ENCODE measurements around the gene FOXJ2. TPM values are rescaled to one million over a fixed set of nuclear protein-coding genes. Genes with fewer than 3 reads are reported as not detected.

Gene FOXJ2
- total and polyA plus RNA-seq, 2 donors from 2014 or later: 4.4 to 17.0 TPM

- Histone ChIP-seq H3K4me3 (ENCODE audit: low read length in 3 of 3) (peak overlapping the region; percentile 8 to 48 (median 39)), H3K9ac (ENCODE audit: low read length in 3 of 3) (peak overlapping the region in 1 of 3 donors; percentile 17), H3K4me1 (ENCODE audit: control insufficient read depth in 2 of 3, insufficient read depth in 2 of 3, low read depth in 1 of 3, low read length in 3 of 3) (peaks cover 6 to 44% (median 31%) of the 10 kb centered on the region in 3 donors), H3K27me3 (ENCODE audit: control insufficient read depth, insufficient read depth, low read length) (no peaks in the 10 kb centered on the region), H3K27ac (ENCODE audit: low read depth in 2 of 2, low read length in 2 of 2) (peak overlapping the region; percentile 16 to 65), H3K9me3 (ENCODE audit: control insufficient read depth in 2 of 3, insufficient read depth in 1 of 3, low read length in 3 of 3) (no peaks in the 10 kb centered on the region), H3K36me3 (ENCODE audit: control insufficient read depth in 2 of 3, insufficient read depth in 3 of 3, low read length in 3 of 3) (peaks cover 4 to 19% (median 7%) of the 10 kb centered on the region in 3 donors)
- FAIRE-seq (no peak), DNase-seq (peak; percentile 80 to 86 (median 85))
- TF ChIP-seq CTCF (IDR thresholded peaks at IDR 0.05; ENCODE audit: borderline replicate concordance, extremely low read depth, insufficient read depth): no peak
- intact Hi-C loops (cut with DNase I): no loop called here
Observed at GRCh38 chr12:8038659-8039114, 6.2 kb downstream of the FOXJ2 start.

- H3K27ac ChIP-seq (ENCODE audit: low read depth in 2 of 2, low read length in 2 of 2): no peak overlapping the region
- no peak for TF ChIP-seq CTCF (IDR thresholded peaks at IDR 0.05; ENCODE audit: borderline replicate concordance, extremely low read depth, insufficient read depth)
- DNase-seq: no peak
- H3K9me3 ChIP-seq (ENCODE audit: control insufficient read depth in 2 of 3, insufficient read depth in 1 of 3, low read length in 3 of 3): no peaks in the 10 kb centered on the region
- no peak overlapping the region for H3K4me3 ChIP-seq (ENCODE audit: low read length in 3 of 3)
- peaks cover 4 to 26% (median 19%) of the 10 kb centered on the region in 3 donors for H3K4me1 ChIP-seq (ENCODE audit: control insufficient read depth in 2 of 3, insufficient read depth in 2 of 3, low read depth in 1 of 3, low read length in 3 of 3)
- H3K36me3 ChIP-seq (ENCODE audit: control insufficient read depth in 2 of 3, insufficient read depth in 3 of 3, low read length in 3 of 3): peaks cover 4 to 21% (median 16%) of the 10 kb centered on the region in 3 donors
- H3K9ac ChIP-seq (ENCODE audit: low read length in 3 of 3): no peak overlapping the region
- no peaks in the 10 kb centered on the region for H3K27me3 ChIP-seq (ENCODE audit: control insufficient read depth, insufficient read depth, low read length)
- no peak for FAIRE-seq
- intact Hi-C loops (cut with DNase I): no loop called here
Observed at GRCh38 chr12:8040791-8041190, 8.3 kb downstream of the FOXJ2 start.

- peaks cover 10 to 63% (median 33%) of the 10 kb centered on the region in 3 donors for H3K36me3 ChIP-seq (ENCODE audit: control insufficient read depth in 2 of 3, insufficient read depth in 3 of 3, low read length in 3 of 3)
- peak; percentile 82 for TF ChIP-seq CTCF (IDR thresholded peaks at IDR 0.05; ENCODE audit: borderline replicate concordance, extremely low read depth, insufficient read depth)
- peak; percentile 70 to 86 (median 83) for DNase-seq
- H3K27ac ChIP-seq (ENCODE audit: low read depth in 2 of 2, low read length in 2 of 2): no peak overlapping the region
- intact Hi-C loops (cut with DNase I): no loop called here
- H3K9me3 ChIP-seq (ENCODE audit: control insufficient read depth in 2 of 3, insufficient read depth in 1 of 3, low read length in 3 of 3): no peaks in the 10 kb centered on the region
- no peak overlapping the region for H3K4me3 ChIP-seq (ENCODE audit: low read length in 3 of 3)
- H3K9ac ChIP-seq (ENCODE audit: low read length in 3 of 3): no peak overlapping the region
- H3K27me3 ChIP-seq (ENCODE audit: control insufficient read depth, insufficient read depth, low read length): no peaks in the 10 kb centered on the region
- no peaks in the 10 kb centered on the region for H3K4me1 ChIP-seq (ENCODE audit: control insufficient read depth in 2 of 3, insufficient read depth in 2 of 3, low read depth in 1 of 3, low read length in 3 of 3)
- FAIRE-seq: peak; percentile 13
Observed at GRCh38 chr12:8045952-8046944, 13.7 kb downstream of the FOXJ2 start.

Data from kidney (tissue), 14 donors.